Liver (tissue), 3 donors: ENCODE data around the gene ATG4C.

ENCODE experiments used
- CTCF ChIP-seq: fragments of 150-350 bp; IDR thresholded peaks from 2 replicates; pipeline ENCODE4 v1.5.1; 2017; ENCODE audit warnings: improper control_type of control experiment, low read depth, low read length; ENCODE audit not compliant: missing input control
- TAF1 ChIP-seq: conservative IDR thresholded peaks from 2 replicates; pipeline ENCODE4 v1.6.1; 2016; ENCODE audit warnings: antibody characterized with exemption, mild to moderate bottlenecking
- donor health status: healthy.
- donor health status: healthy.

GRCh38 chr1:62800281-62800680, 16.3 kb downstream of the ATG4C start:
- TF ChIP-seq TAF1 (no peak), CTCF (no peak)
